ENCODE measurements around the gene SNRPD3. TPM values are rescaled to one million over a fixed set of nuclear protein-coding genes. Genes with fewer than 3 reads are reported as not detected.

The SNRPD3 gene
- total and polyA plus RNA-seq, 9 of the 15 experiments (the other 6 are each of a cell fraction or from before 2014, with no cell fraction given) = 131 to 366 (median 274) TPM

- 0% methylated on average over 1 of the region's 1 CpG for WGBS (ENCODE audit: insufficient coverage, low coverage, missing lambda C conversion rate)
- DNase-seq (ENCODE audit: extremely low read depth in 1 of 4, low spot score in 3 of 4) = no peak
- no peaks in the 10 kb centered on the region for H3K36me3 ChIP-seq (ENCODE audit: control insufficient read depth, insufficient read depth, low read length)
- ATAC-seq = no peak
- ChIA-PET POLR2A (no interaction called here), CTCF (ENCODE audit: low intra/inter-chr PET ratio) (no interaction called here)
- no peaks in the 10 kb centered on the region for H3K9me3 ChIP-seq (replicated peaks; ENCODE audit: control insufficient read depth, insufficient read depth, low read depth, low read length)
- H2AFZ ChIP-seq (ENCODE audit: low read depth, low read length) = no peak overlapping the region
- TF ChIP-seq FOXA3 (CRISPR knock-in tag; conservative IDR thresholded peaks at IDR 0.05 in 1 of 2, IDR thresholded peaks at IDR 0.05 in 1 of 2) (0 out of 4 replicates have a peak, but pooled peaks of 1 of the 2 experiments have one; percentile 34), ATF3 (IDR thresholded peaks at IDR 0.05) (peak; percentile 72), ATF3 (CRISPR knock-in tag; conservative IDR thresholded peaks at IDR 0.05) (no peak), CEBPB (tag; IDR thresholded peaks at IDR 0.05) (peak; percentile 56), CEBPG (CRISPR knock-in tag; IDR thresholded peaks at IDR 0.05) (peak; percentile 59; the same call in 1 of the 2 replicates), CEBPG (tag; conservative IDR thresholded peaks at IDR 0.05 in 1 of 2, IDR thresholded peaks at IDR 0.05 in 1 of 2) (peak; percentile 73 to 81), KLF6 (CRISPR knock-in tag; IDR thresholded peaks at IDR 0.05; ENCODE audit: borderline replicate concordance) (no peak), TARDBP (IDR thresholded peaks at IDR 0.05) (no peak), EP300 (IDR thresholded peaks at IDR 0.05; ENCODE audit: low read length) (no peak), ZC3H8 (IDR thresholded peaks at IDR 0.05) (no peak)
- no peaks in the 10 kb centered on the region for H4K20me1 ChIP-seq (replicated peaks; ENCODE audit: control insufficient read depth, insufficient read depth, low read length)
- no peaks in the 10 kb centered on the region; a peak in 1 of 5 replicates for H3K4me1 ChIP-seq (replicated peaks in 1 of 2; ENCODE audit: control insufficient read depth in 2 of 2, insufficient read depth in 2 of 2, low read length in 2 of 2)
- peaks cover 0 to 5% of the 10 kb centered on the region in 2 experiments; a peak in 2 of 5 replicates for H3K27me3 ChIP-seq (ENCODE audit: control insufficient read depth in 2 of 2, insufficient read depth in 2 of 2, low read length in 2 of 2)
- H3K9me1 ChIP-seq (ENCODE audit: control insufficient read depth, insufficient read depth, low read length) = no peaks in the 10 kb centered on the region
- H3K79me2 ChIP-seq (ENCODE audit: control insufficient read depth, insufficient read depth, low read length) = no peaks in the 10 kb centered on the region
- H3K4me2 ChIP-seq (ENCODE audit: insufficient read depth, low read length) = no peak overlapping the region
- no peak for FAIRE-seq
- in situ Hi-C loops (cut with MboI) = no loop called here
- BruUV-seq (replicated peaks) = no TSS peak
- H3K27ac ChIP-seq (ENCODE audit: extremely low read depth, low read depth, low read length) = no peak overlapping the region
- H3K9ac ChIP-seq (ENCODE audit: insufficient read depth in 1 of 2, low read depth in 2 of 2, low read length in 2 of 2) = no peak overlapping the region
- intact Hi-C loops (cut with micrococcal nuclease) = no loop called here
- H3K4me3 ChIP-seq = no peak overlapping the region
Observed at GRCh38 chr22:24532075-24532474, 23.7 kb upstream of the SNRPD3 start.
